Liver (tissue), 3 donors: ENCODE results near the gene CCDC33.

ENCODE experiments used
- CTCF ChIP-seq: fragments of 150-350 bp; IDR thresholded peaks from 2 replicates; pipeline ENCODE4 v1.5.1; 2017; ENCODE audit warnings: improper control_type of control experiment, low read depth, low read length; ENCODE audit not compliant: missing input control
- RAD21 ChIP-seq, 2 donors: IDR thresholded peaks; 2 replicates each; pipeline ENCODE4 v1.6.1; 2016; ENCODE audit warnings: antibody characterized with exemption in 2 of 2, mild to moderate bottlenecking in 2 of 2
- REST ChIP-seq: IDR thresholded peaks from 2 replicates; pipeline ENCODE4 v1.6.1; 2016; ENCODE audit warnings: antibody characterized with exemption, mild to moderate bottlenecking
- YY1 ChIP-seq: IDR thresholded peaks from 2 replicates; pipeline ENCODE4 v1.6.1; 2016; ENCODE audit warnings: antibody characterized with exemption, mild to moderate bottlenecking
- ZBTB33 ChIP-seq: IDR thresholded peaks from 2 replicates; pipeline ENCODE4 v1.6.1; 2016; ENCODE audit warnings: antibody characterized with exemption
- donor health status: healthy.
- donor health status: healthy.

- TF ChIP-seq CTCF (no peak), REST (no peak), ZBTB33 (no peak), RAD21 (IDR thresholded peaks at IDR 0.05) (no peak), YY1 (no peak)
These were observed 24.9 kb downstream of the CCDC33 start for GRCh38 chr15:74261041-74261440.
